Liver (tissue), 3 donors: Measurements from ENCODE around the gene NCAM2.

Experiments
- ATF3 ChIP-seq: IDR thresholded peaks from 2 replicates; pipeline ENCODE4 v1.6.1; 2016; ENCODE audit warnings: antibody characterized with exemption
- CTCF ChIP-seq: fragments of 150-350 bp; IDR thresholded peaks from 2 replicates; pipeline ENCODE4 v1.5.1; 2017; ENCODE audit warnings: improper control_type of control experiment, low read depth, low read length; ENCODE audit not compliant: missing input control
- EGR1 ChIP-seq, 2 donors: IDR thresholded peaks; 2 replicates each; pipeline ENCODE4 v1.6.1; 2016 to 2018; ENCODE audit warnings: antibody characterized with exemption in 2 of 2, low read depth in 2 of 2
- FOXA1 ChIP-seq: IDR thresholded peaks from 2 replicates; pipeline ENCODE4 v1.6.1; 2016; ENCODE audit warnings: antibody characterized with exemption
- GABPA ChIP-seq, 2 donors: IDR thresholded peaks in 1 of 2; conservative IDR thresholded peaks in 1 of 2; 2 replicates each; pipeline ENCODE4 v1.6.1; 2016; ENCODE audit warnings: antibody characterized with exemption in 2 of 2, mild to moderate bottlenecking in 1 of 2, moderate library complexity in 1 of 2
- HNF4G ChIP-seq: IDR thresholded peaks from 2 replicates; pipeline ENCODE4 v1.6.1; 2016; ENCODE audit warnings: antibody characterized with exemption
- NR2F2 ChIP-seq: IDR thresholded peaks from 2 replicates; pipeline ENCODE4 v1.6.1; 2016; ENCODE audit warnings: antibody characterized with exemption
- RAD21 ChIP-seq, 2 donors: IDR thresholded peaks; 2 replicates each; pipeline ENCODE4 v1.6.1; 2016; ENCODE audit warnings: antibody characterized with exemption in 2 of 2, mild to moderate bottlenecking in 2 of 2
- REST ChIP-seq: IDR thresholded peaks from 2 replicates; pipeline ENCODE4 v1.6.1; 2016; ENCODE audit warnings: antibody characterized with exemption, mild to moderate bottlenecking
- RXRA ChIP-seq, 2 donors: IDR thresholded peaks; 2 replicates each; pipeline ENCODE4 v1.6.1; 2017 to 2018; ENCODE audit warnings: antibody characterized with exemption in 2 of 2, mild to moderate bottlenecking in 1 of 2
- SP1 ChIP-seq: IDR thresholded peaks from 2 replicates; pipeline ENCODE4 v1.6.1; 2018; ENCODE audit warnings: antibody characterized with exemption, mild to moderate bottlenecking
- TAF1 ChIP-seq: conservative IDR thresholded peaks from 2 replicates; pipeline ENCODE4 v1.6.1; 2016; ENCODE audit warnings: antibody characterized with exemption, mild to moderate bottlenecking
- YY1 ChIP-seq: IDR thresholded peaks from 2 replicates; pipeline ENCODE4 v1.6.1; 2016; ENCODE audit warnings: antibody characterized with exemption, mild to moderate bottlenecking
- ZBTB33 ChIP-seq: IDR thresholded peaks from 2 replicates; pipeline ENCODE4 v1.6.1; 2016; ENCODE audit warnings: antibody characterized with exemption
- donor health status: healthy.
- donor health status: healthy.

GRCh38 chr21:21233051-21233450 lies 234.8 kb downstream of the NCAM2 start:
- TF ChIP-seq CTCF (no peak), GABPA (IDR thresholded peaks at IDR 0.05 in 1 of 2, conservative IDR thresholded peaks at IDR 0.05 in 1 of 2) (no peak), REST (no peak), ATF3 (no peak), FOXA1 (no peak), YY1 (no peak), EGR1 (IDR thresholded peaks at IDR 0.05; ENCODE audit: low read depth in 2 of 2) (no peak), HNF4G (no peak), ZBTB33 (no peak), TAF1 (no peak), SP1 (no peak), NR2F2 (no peak), RXRA (IDR thresholded peaks at IDR 0.05) (no peak), RAD21 (IDR thresholded peaks at IDR 0.05) (no peak)
